Lung (tissue), 12 donors: ENCODE measurements around the gene OSR1. TPM values are rescaled to one million over a fixed set of nuclear protein-coding genes. Genes with fewer than 3 reads are reported as not detected.
A peak's percentile ranks its signal among the peaks of the same experiment; 100 is the strongest.

Source experiments
- ATAC-seq: fragments of 200-7000 bp; cut with Tn5 transposase; one replicate; pipeline ENCODE4 v1.9.1; 2020; ENCODE audit warnings: moderate number of reproducible peaks; ENCODE audit not compliant: insufficient read depth, low FRiP score
- DNase-seq, 3 donors: peaks; one replicate each; pipeline ENCODE4 v3.0.0-alpha.2; 2013 to 2017
- H3K27ac ChIP-seq, 2 donors: one replicate each; pipeline ENCODE4 v1.5.1; 2013; ENCODE audit warnings: mild to moderate bottlenecking in 2 of 2, moderate library complexity in 2 of 2, control low read depth in 1 of 2, inconsistent platforms in 1 of 2, low read depth in 1 of 2, low read length in 1 of 2
- H3K27me3 ChIP-seq, 3 donors: one replicate each; pipeline ENCODE4 v1.5.1; 2013; ENCODE audit warnings: low read length in 2 of 3; ENCODE audit not compliant: control insufficient read depth in 3 of 3, insufficient read depth in 3 of 3
- H3K36me3 ChIP-seq, 4 donors: one replicate each; pipeline ENCODE4 v1.5.1; 2013; ENCODE audit warnings: low read length in 4 of 4, mild to moderate bottlenecking in 1 of 4, moderate library complexity in 1 of 4; ENCODE audit not compliant: control insufficient read depth in 4 of 4, insufficient read depth in 4 of 4
- H3K4me1 ChIP-seq, 5 donors: one replicate each; pipeline ENCODE4 v1.5.1; 2013; ENCODE audit warnings: low read length in 5 of 5, mild to moderate bottlenecking in 2 of 5, moderate library complexity in 1 of 5; ENCODE audit not compliant: control insufficient read depth in 5 of 5, insufficient read depth in 5 of 5
- H3K4me3 ChIP-seq: one replicate; pipeline ENCODE4 v1.5.1; 2013; ENCODE audit warnings: mild to moderate bottlenecking, control low read depth, moderate library complexity
- H3K9ac ChIP-seq, 2 donors: one replicate each; pipeline ENCODE4 v1.5.1; 2013; ENCODE audit warnings: low read length in 2 of 2, control low read depth in 1 of 2; ENCODE audit not compliant: insufficient read depth in 1 of 2
- H3K9me3 ChIP-seq, 4 donors: one replicate each; pipeline ENCODE4 v1.5.1; 2013; ENCODE audit warnings: low read length in 3 of 4, mild to moderate bottlenecking in 1 of 4, moderate library complexity in 1 of 4; ENCODE audit not compliant: control insufficient read depth in 4 of 4, insufficient read depth in 3 of 4
- CTCF ChIP-seq: IDR thresholded peaks from 2 replicates; pipeline ENCODE4 v1.5.1; 2012; ENCODE audit warnings: mild to moderate bottlenecking; ENCODE audit errors: control extremely low read depth, extremely low read depth
- WGBS, 2 donors: extraction: QIAGEN DNeasy Blood & Tissue Kit; methylation state at CpG; one replicate each; pipeline ENCODE4 v1.1.7; 2013; 5-methylcytosine and 5-hydroxymethylcytosine counted together
- polyA plus RNA-seq, 2 donors: library from polyadenylated mRNA; stranded (reverse); fragments of 200-250 nt; gene quantifications; one replicate each; pipeline ENCODE4 v1.2.1, GENCODE V29; 2013
- total RNA-seq, 2 donors: library from RNA; depleted of rRNA in 1 of 2; stranded (reverse); fragments of >200 nt in 1 of 2; gene quantifications; one replicate each; pipeline ENCODE4 v1.2.1, GENCODE V29; 2014 to 2021
- donor health status: control.
- donor health status: control.
- donor health status: Bipolar disorder and iron deficiency.
- donor health status: healthy.
- donor health status: DM: yes; HTN: yes; CAD: no.

OSR1 gene
- total and polyA plus RNA-seq, 4 donors: 8.6 to 36.2 (median 22.3) TPM

GRCh38 chr2:19353721-19354050, 4.7 kb downstream of the OSR1 start:
- ATAC-seq (no peak), DNase-seq (no peak)
- Histone ChIP-seq H3K4me1 (peaks cover 0 to 27% (median 13%) of the 10 kb centered on the region in 5 donors), H3K9ac (no peak overlapping the region), H3K4me3 (no peak overlapping the region), H3K36me3 (peaks cover 0 to 64% (median 5%) of the 10 kb centered on the region in 4 donors), H3K27ac (no peak overlapping the region), H3K27me3 (peaks cover 3 to 51% (median 7%) of the 10 kb centered on the region in 3 donors), H3K9me3 (peaks cover 0 to 5% (median 0%) of the 10 kb centered on the region in 4 donors)
- WGBS, 2 donors: 38 to 48% methylated on average over 11 of the region's 11 CpGs
- no peak for TF ChIP-seq CTCF

- Histone ChIP-seq H3K4me3 (no peak overlapping the region), H3K36me3 (peaks cover 0 to 61% (median 5%) of the 10 kb centered on the region in 4 donors), H3K4me1 (peaks cover 0 to 31% (median 12%) of the 10 kb centered on the region in 5 donors), H3K9me3 (peaks cover 0 to 5% (median 0%) of the 10 kb centered on the region in 4 donors), H3K27ac (no peak overlapping the region), H3K9ac (no peak overlapping the region), H3K27me3 (peaks cover 3 to 51% (median 7%) of the 10 kb centered on the region in 3 donors)
- 41 to 54% methylated on average over 40 of the region's 40 CpGs for WGBS, 2 donors
- DNase-seq (no peak), ATAC-seq (no peak)
- TF ChIP-seq CTCF: no peak
These were observed 5.3 kb downstream of the OSR1 start for GRCh38 chr2:19352946-19353720.

DNA sequence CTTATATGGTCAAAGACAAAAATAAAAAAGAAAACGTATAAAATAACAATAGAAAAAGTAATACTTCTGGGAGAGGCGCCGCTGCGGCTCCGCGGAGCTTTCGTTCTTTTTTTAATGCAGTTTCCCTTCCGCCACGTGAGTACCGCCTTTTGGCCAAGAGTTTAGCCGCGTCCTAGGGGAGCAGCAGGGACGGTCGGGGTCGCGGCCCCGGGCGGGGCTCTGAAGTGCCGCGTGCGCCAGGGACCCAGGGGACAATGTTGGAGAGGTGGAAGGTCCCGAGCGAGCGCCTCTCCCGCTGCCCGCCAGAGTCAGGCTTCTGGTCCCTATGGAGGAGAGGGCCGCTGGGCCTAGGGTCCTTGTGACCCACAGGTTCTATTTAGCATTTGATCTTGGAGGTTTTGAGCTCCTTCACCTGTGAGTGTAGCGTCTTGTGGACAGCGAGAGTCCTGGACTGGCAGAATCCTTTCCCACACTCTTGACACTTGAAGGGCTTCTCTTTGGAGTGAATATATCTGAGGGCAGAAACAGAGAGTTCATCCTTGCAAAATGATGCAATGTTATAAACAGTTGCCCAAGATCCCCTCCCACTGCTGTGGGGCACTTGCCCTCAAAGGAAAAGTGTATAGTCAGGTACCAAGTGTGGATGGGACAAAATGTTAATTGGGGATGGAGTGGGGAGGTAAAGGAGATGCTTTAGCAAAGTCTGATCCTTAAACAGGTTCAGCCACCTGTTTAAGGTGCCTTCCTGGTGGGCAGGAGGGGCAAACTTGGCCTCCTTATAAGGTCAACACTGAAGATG, 6.3 kb downstream of the OSR1 start:
- ATAC-seq (no peak), DNase-seq (no peak)
- peaks cover 3 to 45% (median 7%) of the 10 kb centered on the region in 3 donors for H3K27me3 ChIP-seq
- no peak for TF ChIP-seq CTCF
- H3K4me3 ChIP-seq: no peak overlapping the region
- peaks cover 0 to 5% (median 0%) of the 10 kb centered on the region in 4 donors for H3K9me3 ChIP-seq
- peaks cover 0 to 57% (median 5%) of the 10 kb centered on the region in 4 donors for H3K36me3 ChIP-seq
- peak overlapping the region in 1 of 2 donors; percentile 20 for H3K27ac ChIP-seq
- no peak overlapping the region for H3K9ac ChIP-seq
- H3K4me1 ChIP-seq: peaks cover 0 to 34% (median 8%) of the 10 kb centered on the region in 5 donors
- WGBS, 2 donors: 18 to 33% methylated on average over 29 of the region's 29 CpGs
